Lung (tissue), 12 donors: ENCODE measurements around the gene CHRM4. TPM values are rescaled to one million over a fixed set of nuclear protein-coding genes. Genes with fewer than 3 reads are reported as not detected.

Experiments used
- ATAC-seq: fragments of 200-7000 bp; cut with Tn5 transposase; one replicate; pipeline ENCODE4 v1.9.1; 2020; ENCODE audit warnings: moderate number of reproducible peaks; ENCODE audit not compliant: insufficient read depth, low FRiP score
- DNase-seq, 3 donors: peaks; one replicate each; pipeline ENCODE4 v3.0.0-alpha.2; 2013 to 2017
- H3K27ac ChIP-seq, 2 donors: one replicate each; pipeline ENCODE4 v1.5.1; 2013; ENCODE audit warnings: mild to moderate bottlenecking in 2 of 2, moderate library complexity in 2 of 2, control low read depth in 1 of 2, inconsistent platforms in 1 of 2, low read depth in 1 of 2, low read length in 1 of 2
- H3K27me3 ChIP-seq, 3 donors: one replicate each; pipeline ENCODE4 v1.5.1; 2013; ENCODE audit warnings: low read length in 2 of 3; ENCODE audit not compliant: control insufficient read depth in 3 of 3, insufficient read depth in 3 of 3
- H3K36me3 ChIP-seq, 4 donors: one replicate each; pipeline ENCODE4 v1.5.1; 2013; ENCODE audit warnings: low read length in 4 of 4, mild to moderate bottlenecking in 1 of 4, moderate library complexity in 1 of 4; ENCODE audit not compliant: control insufficient read depth in 4 of 4, insufficient read depth in 4 of 4
- H3K4me1 ChIP-seq, 5 donors: one replicate each; pipeline ENCODE4 v1.5.1; 2013; ENCODE audit warnings: low read length in 5 of 5, mild to moderate bottlenecking in 2 of 5, moderate library complexity in 1 of 5; ENCODE audit not compliant: control insufficient read depth in 5 of 5, insufficient read depth in 5 of 5
- H3K4me3 ChIP-seq: one replicate; pipeline ENCODE4 v1.5.1; 2013; ENCODE audit warnings: mild to moderate bottlenecking, control low read depth, moderate library complexity
- H3K9ac ChIP-seq, 2 donors: one replicate each; pipeline ENCODE4 v1.5.1; 2013; ENCODE audit warnings: low read length in 2 of 2, control low read depth in 1 of 2; ENCODE audit not compliant: insufficient read depth in 1 of 2
- H3K9me3 ChIP-seq, 4 donors: one replicate each; pipeline ENCODE4 v1.5.1; 2013; ENCODE audit warnings: low read length in 3 of 4, mild to moderate bottlenecking in 1 of 4, moderate library complexity in 1 of 4; ENCODE audit not compliant: control insufficient read depth in 4 of 4, insufficient read depth in 3 of 4
- CTCF ChIP-seq: IDR thresholded peaks from 2 replicates; pipeline ENCODE4 v1.5.1; 2012; ENCODE audit warnings: mild to moderate bottlenecking; ENCODE audit errors: control extremely low read depth, extremely low read depth
- WGBS, 2 donors: extraction: QIAGEN DNeasy Blood & Tissue Kit; methylation state at CpG; one replicate each; pipeline ENCODE4 v1.1.7; 2013; 5-methylcytosine and 5-hydroxymethylcytosine counted together
- polyA plus RNA-seq, 2 donors: library from polyadenylated mRNA; stranded (reverse); fragments of 200-250 nt; gene quantifications; one replicate each; pipeline ENCODE4 v1.2.1, GENCODE V29; 2013
- total RNA-seq, 2 donors: library from RNA; depleted of rRNA in 1 of 2; stranded (reverse); fragments of >200 nt in 1 of 2; gene quantifications; one replicate each; pipeline ENCODE4 v1.2.1, GENCODE V29; 2014 to 2021
- donor health status: control.
- donor health status: control.
- donor health status: Bipolar disorder and iron deficiency.
- donor health status: healthy.
- donor health status: DM: yes; HTN: yes; CAD: no.

CHRM4 gene
- total and polyA plus RNA-seq, 4 donors = 0.05 to 0.28 (median 0.10) TPM; not detected in 1

GRCh38 chr11:46383974-46384701 is 7.4 kb downstream of the CHRM4 start:
- 88 to 94% methylated on average over 12 of the region's 12 CpGs for WGBS, 2 donors
- Histone ChIP-seq H3K9me3 (no peaks in the 10 kb centered on the region), H3K4me1 (peaks cover 0 to 32% (median 7%) of the 10 kb centered on the region in 5 donors), H3K27ac (no peak overlapping the region), H3K4me3 (no peak overlapping the region), H3K27me3 (peaks cover 0 to 17% (median 9%) of the 10 kb centered on the region in 3 donors), H3K36me3 (peaks cover 0 to 7% (median 3%) of the 10 kb centered on the region in 4 donors), H3K9ac (no peak overlapping the region)
- DNase-seq = no peak
- no peak for TF ChIP-seq CTCF
- ATAC-seq = no peak

- peaks cover 0 to 10% (median 2%) of the 10 kb centered on the region in 3 donors for H3K27me3 ChIP-seq
- no peak overlapping the region for H3K27ac ChIP-seq
- H3K4me3 ChIP-seq = no peak overlapping the region
These were observed 8.2 kb downstream of the CHRM4 start for GRCh38 chr11:46383404-46383758.

GRCh38 chr11:46382646-46383403 is 8.8 kb downstream of the CHRM4 start:
- Histone ChIP-seq H3K27me3 (peaks cover 0 to 7% (median 0%) of the 10 kb centered on the region in 3 donors), H3K27ac (no peak overlapping the region), H3K4me1 (peaks cover 0 to 23% (median 7%) of the 10 kb centered on the region in 5 donors), H3K9ac (no peak overlapping the region), H3K9me3 (no peaks in the 10 kb centered on the region), H3K4me3 (no peak overlapping the region), H3K36me3 (peaks cover 0 to 7% (median 4%) of the 10 kb centered on the region in 4 donors)
- ATAC-seq (no peak), DNase-seq (peak; percentile 51 to 66 (median 58))
- no peak for TF ChIP-seq CTCF
- WGBS, 2 donors = 55 to 56% methylated on average over 18 of the region's 18 CpGs

More at GRCh38 chr11:46383404-46383758, 8.2 kb downstream of the CHRM4 start:
- no peak overlapping the region for H3K9ac ChIP-seq
- H3K4me1 ChIP-seq = peaks cover 0 to 29% (median 7%) of the 10 kb centered on the region in 5 donors
- no peak for TF ChIP-seq CTCF
- ATAC-seq (no peak), DNase-seq (no peak)
- WGBS, 2 donors = 80 to 83% methylated on average over 7 of the region's 7 CpGs
- H3K36me3 ChIP-seq = peaks cover 0 to 7% (median 3%) of the 10 kb centered on the region in 4 donors
- H3K9me3 ChIP-seq = no peaks in the 10 kb centered on the region
